HG02588 (cell line): ENCODE results near the gene OR52E6.

Experiments used
- ATAC-seq: cut with Tn5 transposase; IDR thresholded peaks from one replicate; pipeline ENCODE4 v1.9.1; 2021; ENCODE audit warnings: mild to moderate bottlenecking, moderate library complexity; ENCODE audit not compliant: unreplicated experiment

Gene OR52E6

GRCh38 chr11:5803982-5804381 lies 37.7 kb downstream of the OR52E6 start:
- ATAC-seq = no peak

- ATAC-seq = no peak
Observed at GRCh38 chr11:5796541-5796940, 45.2 kb downstream of the OR52E6 start.

- no peak for ATAC-seq
Observed at GRCh38 chr11:5791165-5791564, 50.5 kb downstream of the OR52E6 start, which contains the start of gene OR52N1. Gene OR52N1, minus strand, starts transcription at chr11:5791265. Its CDS starts 2,449 bp downstream, at chr11:5788816.
